NOMO-1 treated with dmso at 0.1 percent for 144 hours (cell line): ENCODE results near the gene ANGEL1.

Source experiments
- DNase-seq: peaks from one replicate; lab custom pipeline; 2025; ENCODE audit not compliant: unreplicated experiment; lab: John Stamatoyannopoulos, UW

ANGEL1 gene

GRCh38 chr14:76826122-76826521, 13.4 kb upstream of the ANGEL1 start, which contains the start of gene LRRC74A:
Gene LRRC74A (plus strand): TSS chr14:76826408. CDS start chr14:76826698, 290 bp downstream.
- no peak for DNase-seq

- DNase-seq, result no peak
Observed at GRCh38 chr14:76820700-76821099, 8.0 kb upstream of the ANGEL1 start.

- DNase-seq, result no peak
Observed at GRCh38 chr14:76814726-76815645, 2.3 kb upstream of the ANGEL1 start.

- DNase-seq, result no peak
Observed at GRCh38 chr14:76812093-76812421, 625 bp downstream of the ANGEL1 start.

- DNase-seq, result no peak
Observed at GRCh38 chr14:76811561-76811960, 1.1 kb downstream of the ANGEL1 start.

GRCh38 chr14:76810953-76811400, 1.7 kb downstream of the ANGEL1 start:
- peak; percentile 38 for DNase-seq

GRCh38 chr14:76810525-76810924, 2.2 kb downstream of the ANGEL1 start:
- DNase-seq, result no peak

GRCh38 chr14:76808990-76809389, 3.7 kb downstream of the ANGEL1 start:
- no peak for DNase-seq

- no peak for DNase-seq
Observed at GRCh38 chr14:76808011-76808410, 4.7 kb downstream of the ANGEL1 start.

- no peak for DNase-seq
Observed at GRCh38 chr14:76806446-76806845, 6.2 kb downstream of the ANGEL1 start.

- no peak for DNase-seq
Observed at GRCh38 chr14:76793956-76794355, 18.7 kb downstream of the ANGEL1 start.

GRCh38 chr14:76793324-76793723, 19.4 kb downstream of the ANGEL1 start:
- DNase-seq, result no peak

- DNase-seq, result no peak
Observed at GRCh38 chr14:76792422-76792821, 20.3 kb downstream of the ANGEL1 start.

- no peak for DNase-seq
Observed at GRCh38 chr14:76786601-76787000, 26.1 kb downstream of the ANGEL1 start.

GRCh38 chr14:76784881-76785280, 27.8 kb downstream of the ANGEL1 start:
- DNase-seq, result peak; percentile 73

GRCh38 chr14:76784266-76784874, 28.3 kb downstream of the ANGEL1 start:
- no peak for DNase-seq

GRCh38 chr14:76782885-76783566, 29.7 kb downstream of the ANGEL1 start:
- DNase-seq, result no peak

- DNase-seq, result no peak
Observed at GRCh38 chr14:76782115-76782884, 30.4 kb downstream of the ANGEL1 start.

- no peak for DNase-seq
Observed at GRCh38 chr14:76781648-76782051, 31.0 kb downstream of the ANGEL1 start.

GRCh38 chr14:76780875-76781647, 31.6 kb downstream of the ANGEL1 start:
- no peak for DNase-seq
